Effector memory CD4-positive, alpha-beta T cell (primary cell): Measurements from ENCODE around the gene CHCHD3.

Experiments
- DNase-seq, 3 donors: peaks; one replicate each; pipeline ENCODE4 v3.0.0-alpha.2; 2020
- H3K27ac ChIP-seq: 2 replicates; pipeline ENCODE4 v1.7.0; 2013; ENCODE audit warnings: mild to moderate bottlenecking, low read length, moderate library complexity; ENCODE audit not compliant: insufficient read depth, poor library complexity, severe bottlenecking
- H3K27me3 ChIP-seq: replicated peaks from 2 replicates; pipeline ENCODE4 v1.7.0; 2013; ENCODE audit warnings: mild to moderate bottlenecking, low read length; ENCODE audit not compliant: insufficient read depth, control insufficient read depth, poor library complexity, severe bottlenecking
- H3K36me3 ChIP-seq: 2 replicates; pipeline ENCODE4 v1.7.0; 2013; ENCODE audit warnings: mild to moderate bottlenecking, low read length, moderate library complexity; ENCODE audit not compliant: control insufficient read depth, insufficient read depth
- H3K4me1 ChIP-seq: 2 replicates; pipeline ENCODE4 v1.7.0; 2013; ENCODE audit warnings: low read length, mild to moderate bottlenecking; ENCODE audit not compliant: control insufficient read depth, insufficient read depth, poor library complexity, severe bottlenecking
- H3K4me3 ChIP-seq: 2 replicates; pipeline ENCODE4 v1.7.0; 2013; ENCODE audit warnings: low read length, low read depth, mild to moderate bottlenecking; ENCODE audit not compliant: insufficient read depth, poor library complexity, severe bottlenecking
- H3K9me3 ChIP-seq: 2 replicates; pipeline ENCODE4 v1.7.0; 2013; ENCODE audit warnings: mild to moderate bottlenecking, low read length, moderate library complexity; ENCODE audit not compliant: control insufficient read depth

Gene CHCHD3

GRCh38 chr7:132769280-132769679 lies 312.6 kb downstream of the CHCHD3 start:
- H3K4me1 ChIP-seq: no peaks in the 10 kb centered on the region
- no peaks in the 10 kb centered on the region for H3K36me3 ChIP-seq
- H3K27me3 ChIP-seq: no peaks in the 10 kb centered on the region
- DNase-seq: no peak
- no peak overlapping the region for H3K27ac ChIP-seq
- no peak overlapping the region for H3K4me3 ChIP-seq
- H3K9me3 ChIP-seq: no peaks in the 10 kb centered on the region

- no peaks in the 10 kb centered on the region for H3K9me3 ChIP-seq
- H3K36me3 ChIP-seq: no peaks in the 10 kb centered on the region
- no peaks in the 10 kb centered on the region for H3K27me3 ChIP-seq
- H3K4me1 ChIP-seq: no peaks in the 10 kb centered on the region
- no peak overlapping the region for H3K4me3 ChIP-seq
- no peak overlapping the region for H3K27ac ChIP-seq
- no peak for DNase-seq
Observed at GRCh38 chr7:132768099-132768498, 313.8 kb downstream of the CHCHD3 start.

GRCh38 chr7:132767378-132767777 lies 314.5 kb downstream of the CHCHD3 start:
- Histone ChIP-seq H3K36me3 (no peaks in the 10 kb centered on the region), H3K27me3 (no peaks in the 10 kb centered on the region), H3K9me3 (no peaks in the 10 kb centered on the region), H3K27ac (no peak overlapping the region), H3K4me3 (no peak overlapping the region), H3K4me1 (no peaks in the 10 kb centered on the region)
- DNase-seq: no peak

DNA sequence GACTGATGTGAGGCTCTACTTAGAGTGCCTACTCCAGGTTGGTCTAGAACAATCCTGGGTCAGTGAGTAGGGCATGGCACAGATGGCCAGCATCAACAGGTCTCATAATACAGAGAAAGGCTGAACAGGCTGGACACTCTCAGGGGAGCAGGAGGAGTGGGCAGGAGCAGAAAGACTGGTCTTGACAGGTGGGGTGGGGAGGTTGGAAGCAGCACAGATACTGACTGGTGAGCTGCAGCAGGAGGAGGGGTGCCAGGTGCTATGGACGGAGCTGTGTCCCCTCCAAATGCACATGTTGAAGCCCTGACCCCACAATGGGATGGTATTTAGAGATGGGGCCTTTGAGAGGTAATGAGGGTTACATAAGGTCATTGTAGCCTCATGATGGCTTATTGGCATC lies 315.2 kb downstream of the CHCHD3 start:
- no peak for DNase-seq

DNA sequence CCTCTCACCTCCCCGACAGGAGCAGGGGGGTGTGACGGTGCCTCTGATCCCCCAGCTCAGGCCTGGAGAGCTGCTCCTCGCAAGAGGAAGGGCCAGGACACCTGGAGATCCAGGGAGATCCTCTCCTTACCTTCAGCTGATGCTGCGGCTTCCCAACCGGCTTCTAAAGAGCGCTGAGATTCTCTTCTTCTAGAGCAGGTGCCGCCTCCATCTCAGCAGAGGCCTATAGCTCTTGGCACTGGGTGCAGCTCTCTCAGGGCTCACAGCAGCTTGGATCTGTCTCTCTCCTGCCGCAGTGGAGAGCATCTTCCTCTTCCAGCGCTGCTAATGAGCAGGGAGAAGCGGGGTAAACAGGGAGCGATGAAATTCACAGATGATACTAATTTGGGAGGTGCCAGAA lies 316.0 kb downstream of the CHCHD3 start:
- no peak for DNase-seq
- Histone ChIP-seq H3K27ac (no peak overlapping the region), H3K27me3 (no peaks in the 10 kb centered on the region), H3K4me3 (no peak overlapping the region), H3K4me1 (no peaks in the 10 kb centered on the region), H3K9me3 (no peaks in the 10 kb centered on the region), H3K36me3 (no peaks in the 10 kb centered on the region)

More for the DNA sequence above, 315.2 kb downstream of the CHCHD3 start:
- no peak overlapping the region for H3K4me3 ChIP-seq
- no peaks in the 10 kb centered on the region for H3K9me3 ChIP-seq
- no peaks in the 10 kb centered on the region for H3K27me3 ChIP-seq
- H3K27ac ChIP-seq: no peak overlapping the region
- H3K4me1 ChIP-seq: no peaks in the 10 kb centered on the region
- no peaks in the 10 kb centered on the region for H3K36me3 ChIP-seq

DNA sequence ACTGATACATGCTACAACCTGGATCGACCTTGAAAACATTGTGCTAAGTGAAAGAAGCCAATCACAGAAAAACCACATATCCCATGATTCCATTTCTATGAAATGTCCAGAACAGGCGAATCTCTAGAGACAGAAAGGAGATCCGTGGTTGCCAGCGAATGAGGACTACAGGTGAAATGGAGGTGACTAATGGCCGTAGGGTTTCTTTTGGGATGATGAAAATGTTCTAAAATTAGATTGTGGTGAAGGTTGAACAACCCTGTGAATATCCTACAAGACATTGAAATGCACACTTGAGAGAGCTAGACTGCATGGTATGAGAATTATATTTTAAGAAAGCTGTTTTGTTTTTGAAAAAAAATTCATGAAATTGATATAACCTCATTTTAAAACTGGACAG lies 317.1 kb downstream of the CHCHD3 start:
- Histone ChIP-seq H3K36me3 (no peaks in the 10 kb centered on the region), H3K9me3 (no peaks in the 10 kb centered on the region), H3K27ac (no peak overlapping the region), H3K4me1 (no peaks in the 10 kb centered on the region), H3K27me3 (no peaks in the 10 kb centered on the region), H3K4me3 (no peak overlapping the region)
- DNase-seq: no peak

- Histone ChIP-seq H3K27me3 (no peaks in the 10 kb centered on the region), H3K4me1 (no peaks in the 10 kb centered on the region), H3K36me3 (no peaks in the 10 kb centered on the region), H3K9me3 (no peaks in the 10 kb centered on the region), H3K4me3 (no peak overlapping the region), H3K27ac (no peak overlapping the region)
- DNase-seq: no peak
Observed at GRCh38 chr7:132760866-132761265, 321.0 kb downstream of the CHCHD3 start.

GRCh38 chr7:132760244-132760623 lies 321.7 kb downstream of the CHCHD3 start:
- DNase-seq: no peak
- no peaks in the 10 kb centered on the region for H3K36me3 ChIP-seq
- H3K27ac ChIP-seq: no peak overlapping the region
- no peak overlapping the region for H3K4me3 ChIP-seq
- no peaks in the 10 kb centered on the region for H3K9me3 ChIP-seq
- H3K4me1 ChIP-seq: no peaks in the 10 kb centered on the region
- no peaks in the 10 kb centered on the region for H3K27me3 ChIP-seq

GRCh38 chr7:132759482-132760243 lies 322.2 kb downstream of the CHCHD3 start:
- Histone ChIP-seq H3K36me3 (no peaks in the 10 kb centered on the region), H3K4me1 (no peaks in the 10 kb centered on the region), H3K9me3 (no peaks in the 10 kb centered on the region), H3K4me3 (no peak overlapping the region), H3K27me3 (no peaks in the 10 kb centered on the region), H3K27ac (no peak overlapping the region)
- DNase-seq: no peak

DNA sequence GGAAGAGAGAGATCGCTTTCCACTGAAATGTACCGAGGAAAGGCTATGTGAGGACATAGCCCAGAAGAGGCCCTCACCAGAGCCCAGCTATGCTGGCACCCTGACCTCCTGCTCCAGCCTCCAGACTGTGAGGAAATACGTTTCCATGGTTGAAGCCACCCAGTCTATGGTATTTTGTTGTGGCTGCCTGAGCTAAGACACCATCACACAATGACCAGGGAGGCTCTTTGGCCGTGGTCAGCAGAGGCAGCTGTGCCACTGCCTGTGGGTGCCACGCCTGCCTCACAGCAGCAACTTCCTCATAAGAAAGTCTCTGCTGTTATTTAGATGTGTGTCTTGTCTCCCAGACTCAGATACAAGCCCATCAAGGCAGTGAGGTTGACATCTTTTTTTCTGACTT lies 322.9 kb downstream of the CHCHD3 start:
- no peaks in the 10 kb centered on the region for H3K4me1 ChIP-seq
- DNase-seq: no peak
- H3K9me3 ChIP-seq: no peaks in the 10 kb centered on the region
- H3K36me3 ChIP-seq: no peaks in the 10 kb centered on the region
- no peak overlapping the region for H3K27ac ChIP-seq
- H3K4me3 ChIP-seq: no peak overlapping the region
- H3K27me3 ChIP-seq: no peaks in the 10 kb centered on the region
